CD4-positive, alpha-beta memory T cell (primary cell): ENCODE results near the gene PIK3CB. TPM values are rescaled to one million over a fixed set of nuclear protein-coding genes. Genes with fewer than 3 reads are reported as not detected.
"Not testable (repeated sequence)": the region's sequence is repeated elsewhere in the genome, so short reads cannot be mapped to it uniquely, and the experiment has no call there.

Source experiments
- CTCF ChIA-PET: fragments of 350-600 bp; sonication (Branson Sonifier 250); formaldehyde crosslinking; loops from one replicate; lab custom pipeline; 2021; ENCODE audit warnings: inconsistent platforms; ENCODE audit not compliant: partially characterized antibody; lab: Charles Lee
- POLR2A ChIA-PET: fragments of 350-600 bp; sonication (Branson Sonifier 250); formaldehyde crosslinking; loops from one replicate; lab custom pipeline; 2021; ENCODE audit not compliant: partially characterized antibody; lab: Charles Lee
- DNase-seq, 5 donors: peaks; one replicate each; pipeline versions ENCODE4 v3.0.0 to v3.0.0-alpha.2; 2020 to 2022; ENCODE audit warnings: mixed read lengths in 1 of 5
- H3K27ac ChIP-seq: one replicate; pipeline ENCODE4 v1.7.0; 2013; ENCODE audit warnings: low read depth, low read length
- H3K27me3 ChIP-seq: 2 replicates; pipeline ENCODE4 v1.7.0; 2013; ENCODE audit warnings: mild to moderate bottlenecking, low read length, moderate library complexity; ENCODE audit not compliant: insufficient read depth
- H3K36me3 ChIP-seq: 2 replicates; pipeline ENCODE4 v1.7.0; 2013; ENCODE audit warnings: mild to moderate bottlenecking, low read length, moderate library complexity; ENCODE audit not compliant: insufficient read depth
- H3K4me1 ChIP-seq: 2 replicates; pipeline ENCODE4 v1.7.0; 2013; ENCODE audit warnings: mild to moderate bottlenecking, low read length, moderate library complexity; ENCODE audit not compliant: insufficient read depth
- H3K4me3 ChIP-seq, 2 donors: one replicate each; pipeline ENCODE4 v1.7.0; 2013; ENCODE audit warnings: low read length in 2 of 2, mild to moderate bottlenecking in 1 of 2
- H3K9me3 ChIP-seq, 2 donors: one replicate each; pipeline ENCODE4 v1.7.0; 2013; ENCODE audit warnings: low read length in 2 of 2, control low read depth in 1 of 2; ENCODE audit not compliant: control insufficient read depth in 1 of 2
- H3K27ac Mint-ChIP-seq, 7 donors: one replicate each; pipeline ENCODE4 v1.8.0; 2020 to 2021; ENCODE audit warnings: mixed read lengths in 7 of 7, mild to moderate bottlenecking in 6 of 7, inconsistent platforms in 3 of 7, moderate library complexity in 3 of 7
- H3K27me3 Mint-ChIP-seq, 2 donors: one replicate each; pipeline ENCODE4 v1.8.0; 2020 to 2021; ENCODE audit warnings: mixed read lengths in 2 of 2
- H3K36me3 Mint-ChIP-seq, 2 donors: one replicate each; pipeline ENCODE4 v1.8.0; 2020 to 2021; ENCODE audit warnings: mixed read lengths in 2 of 2, inconsistent platforms in 1 of 2, mild to moderate bottlenecking in 1 of 2
- H3K4me1 Mint-ChIP-seq, 4 donors: one replicate each; pipeline ENCODE4 v1.8.0; 2020 to 2021; ENCODE audit warnings: mixed read lengths in 4 of 4, mild to moderate bottlenecking in 1 of 4
- H3K4me3 Mint-ChIP-seq, 8 donors: one replicate each; pipeline ENCODE4 v1.8.0; 2020 to 2021; ENCODE audit warnings: mixed read lengths in 8 of 8, mild to moderate bottlenecking in 7 of 8, moderate library complexity in 6 of 8, inconsistent platforms in 3 of 8
- H3K9me3 Mint-ChIP-seq, 8 donors: one replicate each; pipeline ENCODE4 v1.8.0; 2020 to 2021; ENCODE audit warnings: mixed read lengths in 8 of 8, mild to moderate bottlenecking in 5 of 8, inconsistent platforms in 3 of 8, moderate library complexity in 1 of 8
- intact Hi-C: fragments of 100-400 bp; cut with micrococcal nuclease; formaldehyde crosslinking; loops from one replicate; pipeline ENCODE4 v1.15.1; 2023
- polyA plus RNA-seq, 2 donors: library from polyadenylated mRNA; unstranded; fragments of 300-500 nt; fragmentation: Illumina TruSeq; gene quantifications; one replicate each; pipeline ENCODE4 v1.2.3, GENCODE V29; 2021
- total RNA-seq, 2 experiments: library from RNA; stranded (reverse); gene quantifications; one replicate each; pipeline ENCODE4 v1.2.3, GENCODE V29; 2021

Gene PIK3CB
- total and polyA plus RNA-seq, 4 experiments from 2014 or later: 14.4 to 52.1 (median 34.4) TPM

DNA sequence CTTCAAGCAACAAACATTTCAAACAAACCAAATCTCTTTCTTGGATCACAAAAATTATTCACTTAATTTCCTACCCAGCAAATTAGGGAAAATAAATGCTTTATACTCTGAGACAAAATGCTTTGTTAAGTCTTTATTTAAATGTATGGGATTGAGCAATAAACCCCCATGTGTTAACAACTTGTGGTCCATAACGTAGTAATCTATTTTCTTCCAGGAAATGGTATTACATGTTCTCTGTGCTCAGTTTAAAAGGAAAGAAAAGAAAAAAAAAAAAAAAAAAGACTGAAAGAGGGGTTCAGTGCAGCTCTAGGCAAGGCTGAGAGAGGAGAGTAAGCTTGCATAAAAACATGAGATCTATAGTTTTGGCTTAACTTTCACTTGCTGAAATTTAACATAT is 102.3 kb downstream of the PIK3CB start:
- Histone ChIP-seq H3K4me3 (no peak overlapping the region), H3K9me3 (no peaks in the 10 kb centered on the region), H3K27ac (no peak overlapping the region), H3K27me3 (no peaks in the 10 kb centered on the region), H3K4me1 (no peaks in the 10 kb centered on the region), H3K36me3 (no peaks in the 10 kb centered on the region)
- Mint-ChIP-seq H3K4me1 (peaks cover 0 to 3% (median under 1%) of the 10 kb centered on the region in 4 donors), H3K36me3 (peaks cover 29 to 37% of the 10 kb centered on the region in 2 donors), H3K9me3 (no peaks in the 10 kb centered on the region), H3K27me3 (no peaks in the 10 kb centered on the region), H3K27ac (no peak overlapping the region), H3K4me3 (no peak overlapping the region)
- DNase-seq: no peak
- intact Hi-C loops: no loop called here
- ChIA-PET POLR2A (no interaction called here), CTCF (no interaction called here)

DNA sequence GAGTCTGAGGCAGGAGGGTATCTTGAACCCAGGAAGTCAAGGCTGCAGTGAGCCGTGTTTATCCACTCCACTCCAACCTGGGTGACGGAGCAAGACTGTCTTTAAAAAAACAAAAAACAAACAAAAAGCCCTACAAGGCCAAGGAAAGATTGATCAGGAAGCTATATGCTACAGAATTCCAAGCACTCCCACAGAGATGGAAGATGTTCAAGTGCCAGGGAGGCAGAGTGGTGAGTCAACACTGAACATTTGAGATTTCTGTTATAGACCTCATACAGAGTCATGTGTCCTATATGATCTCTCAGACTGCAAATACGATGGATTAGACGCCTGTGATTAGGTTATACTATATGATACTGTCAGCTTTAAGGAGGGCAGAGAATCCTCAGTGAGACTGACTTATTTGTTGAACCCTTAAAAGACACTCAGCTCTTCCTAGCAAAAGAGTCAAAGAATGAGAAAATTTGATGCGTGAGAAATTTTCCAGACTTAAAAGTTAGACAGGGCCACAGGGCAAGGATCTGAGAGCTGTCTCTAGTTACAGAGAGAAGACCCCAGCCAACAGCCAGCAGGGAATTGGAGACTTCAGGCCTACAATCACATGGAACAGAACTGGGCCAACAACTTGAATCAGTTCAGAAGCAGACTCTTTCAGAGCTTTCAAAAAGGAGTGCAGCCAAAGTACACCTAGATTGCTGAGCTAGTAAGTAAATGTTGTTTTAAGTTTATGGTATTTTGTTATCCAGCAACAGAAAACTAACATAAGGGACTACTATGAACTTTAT is 107.6 kb downstream of the PIK3CB start:
- Histone ChIP-seq H3K4me3 (no peak overlapping the region), H3K27ac (no peak overlapping the region), H3K36me3 (no peaks in the 10 kb centered on the region), H3K4me1 (no peaks in the 10 kb centered on the region), H3K27me3 (no peaks in the 10 kb centered on the region), H3K9me3 (no peaks in the 10 kb centered on the region)
- Mint-ChIP-seq H3K4me1 (peaks cover 0 to 19% (median 5%) of the 10 kb centered on the region in 4 donors), H3K4me3 (no peak overlapping the region), H3K9me3 (no peaks in the 10 kb centered on the region), H3K27ac (no peak overlapping the region), H3K36me3 (peaks cover 35 to 39% of the 10 kb centered on the region in 2 donors), H3K27me3 (no peaks in the 10 kb centered on the region)
- intact Hi-C loops: no loop called here
- ChIA-PET POLR2A (no interaction called here), CTCF (interaction anchor here (1.5 to 2.1 kb wide), 2 partner anchors 189 to 209 kb away, joined by 3 to 8 read pairs; no protein-coding TSS in a partner anchor)
- DNase-seq: no peak

DNA sequence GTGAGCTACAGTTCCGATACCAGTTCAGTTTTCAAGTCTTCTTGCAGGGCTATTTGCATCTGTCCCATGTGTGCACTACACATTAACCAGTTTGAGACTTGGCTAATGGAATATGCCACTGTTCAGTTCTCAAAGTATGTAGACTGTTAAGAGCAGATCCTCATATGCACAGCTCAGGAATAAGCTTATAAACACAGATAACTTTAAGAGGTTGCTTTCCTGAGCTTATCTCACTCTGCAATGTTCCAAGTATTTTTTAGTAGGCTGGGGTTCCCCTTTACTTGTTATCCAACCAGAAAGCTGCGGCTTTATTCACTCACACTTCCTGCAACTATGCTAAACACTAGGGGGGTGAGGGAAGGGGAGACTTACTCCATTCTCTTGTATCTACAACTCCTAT is 108.7 kb downstream of the PIK3CB start:
- intact Hi-C loops, H3K27ac ChIP-seq, H3K4me3 ChIP-seq, H3K27me3 Mint-ChIP-seq, H3K4me1 ChIP-seq, H3K36me3 ChIP-seq, H3K27me3 ChIP-seq, DNase-seq, POLR2A ChIA-PET, H3K4me3 Mint-ChIP-seq, H3K9me3 ChIP-seq, H3K9me3 Mint-ChIP-seq: not testable (repeated sequence)
- CTCF ChIA-PET: interaction anchor here (1.0 to 2.1 kb wide), 3 partner anchors 9 to 210 kb away, joined by 3 to 8 read pairs (median 3); no protein-coding TSS in a partner anchor
- peaks cover 4 to 25% (median 6%) of the 10 kb centered on the region in 4 donors for H3K4me1 Mint-ChIP-seq
- peaks cover 35 to 36% of the 10 kb centered on the region in 2 donors for H3K36me3 Mint-ChIP-seq
- H3K27ac Mint-ChIP-seq: peak overlapping the region in 1 of 7 donors; percentile 57

DNA sequence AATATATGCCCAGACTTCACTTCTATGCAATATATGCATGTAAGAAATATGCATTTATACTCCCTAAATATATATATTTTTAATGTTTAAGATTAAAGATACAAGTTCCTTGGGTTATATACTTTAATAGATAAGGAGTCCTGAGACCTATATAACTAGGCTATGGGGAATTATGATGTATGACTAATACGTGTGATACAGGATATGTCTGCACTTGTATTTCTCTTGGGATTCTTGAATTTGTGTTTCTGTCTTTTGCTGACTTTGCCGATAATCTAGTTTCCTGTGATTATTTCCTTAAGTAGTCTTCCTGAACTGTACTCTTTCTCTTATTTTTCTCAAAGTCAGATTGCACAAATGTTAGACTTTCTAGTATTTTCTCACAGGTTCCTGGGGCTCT is 109.6 kb downstream of the PIK3CB start:
- Histone ChIP-seq H3K4me1 (no peaks in the 10 kb centered on the region), H3K27ac (no peak overlapping the region), H3K9me3 (no peaks in the 10 kb centered on the region), H3K27me3 (no peaks in the 10 kb centered on the region), H3K4me3 (no peak overlapping the region), H3K36me3 (no peaks in the 10 kb centered on the region)
- Mint-ChIP-seq H3K27ac (no peak overlapping the region), H3K4me3 (no peak overlapping the region), H3K4me1 (peaks cover 6 to 23% (median 7%) of the 10 kb centered on the region in 4 donors), H3K36me3 (peaks cover 33 to 34% of the 10 kb centered on the region in 2 donors), H3K9me3 (no peaks in the 10 kb centered on the region), H3K27me3 (no peaks in the 10 kb centered on the region)
- intact Hi-C loops: no loop called here
- CTCF ChIA-PET: interaction anchor here (0.9 to 1.2 kb wide), 2 partner anchors 25 to 190 kb away, joined by 3 to 4 read pairs; no protein-coding TSS in a partner anchor
- POLR2A ChIA-PET: no interaction called here
- DNase-seq: no peak

DNA sequence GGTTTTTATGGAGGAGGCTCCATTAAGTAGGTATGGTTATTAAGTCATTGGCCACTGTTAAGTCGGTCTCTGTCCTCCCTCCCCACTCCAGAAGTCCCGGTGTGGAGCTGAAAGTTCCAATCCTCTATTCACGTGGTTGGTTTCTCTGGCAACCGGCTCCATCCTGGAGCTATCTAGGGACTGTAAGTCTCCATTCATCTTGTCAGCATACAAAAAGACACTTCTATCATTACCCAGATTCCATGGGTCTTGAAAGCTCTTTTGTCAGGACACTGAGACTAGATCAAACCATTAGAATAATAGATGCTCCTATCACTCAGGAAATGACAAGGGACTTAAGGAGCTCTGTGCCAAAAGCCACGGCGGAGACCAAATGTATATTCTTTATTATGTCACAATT is 110.3 kb downstream of the PIK3CB start:
- Mint-ChIP-seq H3K9me3 (no peaks in the 10 kb centered on the region), H3K27ac (no peak overlapping the region), H3K4me3 (no peak overlapping the region), H3K36me3 (peaks cover 29 to 30% of the 10 kb centered on the region in 2 donors), H3K27me3 (no peaks in the 10 kb centered on the region), H3K4me1 (peaks cover 6 to 21% (median 8%) of the 10 kb centered on the region in 4 donors)
- Histone ChIP-seq H3K4me1 (no peaks in the 10 kb centered on the region), H3K27ac (no peak overlapping the region), H3K4me3 (no peak overlapping the region), H3K27me3 (no peaks in the 10 kb centered on the region), H3K9me3 (no peaks in the 10 kb centered on the region), H3K36me3 (no peaks in the 10 kb centered on the region)
- ChIA-PET CTCF (interaction anchor here (0.9 to 1.2 kb wide), 2 partner anchors 24 to 191 kb away, joined by 3 to 4 read pairs; no protein-coding TSS in a partner anchor), POLR2A (no interaction called here)
- DNase-seq: no peak
- intact Hi-C loops: no loop called here

DNA sequence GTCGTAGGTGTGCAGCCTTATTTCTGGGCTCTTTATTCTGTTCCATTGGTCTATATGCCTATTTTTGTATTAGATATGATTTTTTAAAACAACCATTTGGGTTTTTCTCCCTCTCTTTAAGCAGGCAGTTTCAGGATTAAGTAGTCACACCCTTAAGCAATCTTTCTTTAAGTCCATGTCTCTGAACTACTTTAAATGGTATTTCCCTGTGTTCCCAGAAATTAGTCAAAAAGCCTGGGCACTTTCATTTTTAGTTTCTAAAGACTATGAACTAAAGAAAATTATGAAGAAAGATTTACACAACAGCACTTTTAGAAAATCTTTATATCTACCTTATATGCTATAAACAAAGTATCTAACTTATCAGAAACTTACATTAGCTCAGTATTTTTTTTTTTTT is 115.9 kb downstream of the PIK3CB start:
- H3K4me3 Mint-ChIP-seq: no peak overlapping the region
- Histone ChIP-seq H3K27me3 (no peaks in the 10 kb centered on the region), H3K4me1 (no peaks in the 10 kb centered on the region), H3K9me3 (no peaks in the 10 kb centered on the region), H3K36me3 (peaks cover 4% of the 10 kb centered on the region), H3K4me3 (no peak overlapping the region), H3K27ac (no peak overlapping the region)
- ChIA-PET POLR2A (interaction anchor here (1.1 kb wide), 1 partner anchor 197 kb away, joined by 3 read pairs; no protein-coding TSS in a partner anchor), CTCF (interaction anchor here (1.2 kb wide), 1 partner anchor 197 kb away, joined by 5 read pairs; no protein-coding TSS in a partner anchor)
- intact Hi-C loops: no loop called here
- H3K27me3 Mint-ChIP-seq: no peaks in the 10 kb centered on the region
- no peaks in the 10 kb centered on the region for H3K9me3 Mint-ChIP-seq
- peaks cover 10 to 18% of the 10 kb centered on the region in 2 donors for H3K36me3 Mint-ChIP-seq
- DNase-seq: no peak
- no peak overlapping the region for H3K27ac Mint-ChIP-seq
- peaks cover 3 to 8% (median 7%) of the 10 kb centered on the region in 4 donors for H3K4me1 Mint-ChIP-seq

DNA sequence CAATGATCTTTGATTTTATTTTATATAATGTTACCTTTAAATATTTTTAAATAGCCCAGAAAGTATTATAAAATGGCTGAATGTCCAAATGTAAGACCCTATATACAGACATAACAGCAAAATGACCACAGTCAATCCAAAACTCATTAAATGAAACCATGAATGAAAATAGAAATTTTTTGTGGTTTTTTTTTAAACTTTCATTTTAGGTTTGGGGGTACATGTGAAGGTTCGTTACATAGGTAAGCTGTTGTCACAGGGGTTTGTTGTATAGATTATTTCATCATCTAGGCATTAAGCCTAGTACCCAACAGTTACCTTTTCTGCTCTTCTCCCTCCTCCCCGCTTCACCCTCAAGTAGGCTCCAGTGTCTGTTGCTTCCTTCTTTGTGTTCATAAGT is 117.4 kb downstream of the PIK3CB start:
- Mint-ChIP-seq H3K36me3 (peaks cover 11 to 20% of the 10 kb centered on the region in 2 donors), H3K27me3 (no peaks in the 10 kb centered on the region), H3K9me3 (no peaks in the 10 kb centered on the region), H3K4me3 (no peak overlapping the region), H3K4me1 (peaks cover 1 to 6% (median 5%) of the 10 kb centered on the region in 4 donors), H3K27ac (no peak overlapping the region)
- intact Hi-C loops: no loop called here
- Histone ChIP-seq H3K4me1 (no peaks in the 10 kb centered on the region), H3K36me3 (peaks cover 4% of the 10 kb centered on the region), H3K4me3 (no peak overlapping the region), H3K27me3 (no peaks in the 10 kb centered on the region), H3K9me3 (no peaks in the 10 kb centered on the region), H3K27ac (no peak overlapping the region)
- POLR2A ChIA-PET: no interaction called here
- CTCF ChIA-PET: interaction anchor here (0.7 to 1.6 kb wide), 3 partner anchors 9 to 75 kb away, joined by 3 to 7 read pairs (median 5); no protein-coding TSS in a partner anchor
- DNase-seq: no peak
